ENCODE results near the gene TRIM44. TPM values are rescaled to one million over a fixed set of nuclear protein-coding genes. Genes with fewer than 3 reads are reported as not detected.

Gene TRIM44
- total RNA-seq, 3 donors from 2014 or later, result 31.2 to 47.0 (median 33.1) TPM

GRCh38 chr11:35617687-35618496 is 44.7 kb upstream of the TRIM44 start, which contains the start of gene FJX1:
Gene FJX1 (plus strand): TSS chr11:35618460. CDS start chr11:35618637, 177 bp downstream.
- Histone ChIP-seq H3K27me3 (no peaks in the 10 kb centered on the region), H3K9me3 (no peaks in the 10 kb centered on the region), H3K4me3 (peak within 1 kb of the TSS; percentile 47 to 90 (median 73)), H3K36me3 (no peaks in the 10 kb centered on the region), H3K4me1 (peaks cover 8 to 20% of the 10 kb centered on the region in 2 donors), H3K27ac (peak within 1 kb of the TSS; percentile 83 to 93)
- TF ChIP-seq POLR2A (IDR thresholded peaks at IDR 0.05) (no peak), CTCF (IDR thresholded peaks at IDR 0.05) (no peak)
- DNase-seq (ENCODE audit: low spot score in 2 of 2), result peak in 1 of 2 donors; percentile 39
- intact Hi-C loops (cut with DNase I; ENCODE audit: low total_unique reads), result loop anchor here (5.0 kb wide), 1 partner anchor 649 kb away; no protein-coding TSS in a partner anchor

- intact Hi-C loops (cut with DNase I; ENCODE audit: low total_unique reads), result loop anchor here (5.0 kb wide), 1 partner anchor 649 kb away; no protein-coding TSS in a partner anchor
- peaks cover 8 to 20% of the 10 kb centered on the region in 2 donors for H3K4me1 ChIP-seq
- no peaks in the 10 kb centered on the region for H3K36me3 ChIP-seq
- no peak for TF ChIP-seq POLR2A (IDR thresholded peaks at IDR 0.05)
- TF ChIP-seq POLR2AphosphoS5 (IDR thresholded peaks at IDR 0.05), result no peak
- TF ChIP-seq CTCF (IDR thresholded peaks at IDR 0.05), result peak in 1 of 3 donors; percentile 17
- no peaks in the 10 kb centered on the region for H3K9me3 ChIP-seq
- peak overlapping the region; percentile 47 to 90 (median 73) for H3K4me3 ChIP-seq
- no peaks in the 10 kb centered on the region for H3K27me3 ChIP-seq
- no peak for DNase-seq (ENCODE audit: low spot score in 2 of 2)
- H3K27ac ChIP-seq, result peak overlapping the region; percentile 83 to 93
Observed at GRCh38 chr11:35618497-35619115, 44.0 kb upstream of the TRIM44 start.

- no peak for DNase-seq (ENCODE audit: low spot score in 2 of 2)
- TF ChIP-seq CTCF (IDR thresholded peaks at IDR 0.05) (no peak), POLR2A (IDR thresholded peaks at IDR 0.05) (no peak), POLR2AphosphoS5 (IDR thresholded peaks at IDR 0.05) (no peak)
- H3K36me3 ChIP-seq, result no peaks in the 10 kb centered on the region
- peak overlapping the region; percentile 83 to 93 for H3K27ac ChIP-seq
- peaks cover 8 to 20% of the 10 kb centered on the region in 2 donors for H3K4me1 ChIP-seq
- intact Hi-C loops (cut with DNase I; ENCODE audit: low total_unique reads), result loop anchor here (5.0 kb wide), 1 partner anchor 648 kb away; no protein-coding TSS in a partner anchor
- H3K4me3 ChIP-seq, result peak overlapping the region; percentile 47 to 90 (median 73)
- H3K27me3 ChIP-seq, result no peaks in the 10 kb centered on the region
- H3K9me3 ChIP-seq, result no peaks in the 10 kb centered on the region
Observed at GRCh38 chr11:35619116-35619854, 43.3 kb upstream of the TRIM44 start.

DNA sequence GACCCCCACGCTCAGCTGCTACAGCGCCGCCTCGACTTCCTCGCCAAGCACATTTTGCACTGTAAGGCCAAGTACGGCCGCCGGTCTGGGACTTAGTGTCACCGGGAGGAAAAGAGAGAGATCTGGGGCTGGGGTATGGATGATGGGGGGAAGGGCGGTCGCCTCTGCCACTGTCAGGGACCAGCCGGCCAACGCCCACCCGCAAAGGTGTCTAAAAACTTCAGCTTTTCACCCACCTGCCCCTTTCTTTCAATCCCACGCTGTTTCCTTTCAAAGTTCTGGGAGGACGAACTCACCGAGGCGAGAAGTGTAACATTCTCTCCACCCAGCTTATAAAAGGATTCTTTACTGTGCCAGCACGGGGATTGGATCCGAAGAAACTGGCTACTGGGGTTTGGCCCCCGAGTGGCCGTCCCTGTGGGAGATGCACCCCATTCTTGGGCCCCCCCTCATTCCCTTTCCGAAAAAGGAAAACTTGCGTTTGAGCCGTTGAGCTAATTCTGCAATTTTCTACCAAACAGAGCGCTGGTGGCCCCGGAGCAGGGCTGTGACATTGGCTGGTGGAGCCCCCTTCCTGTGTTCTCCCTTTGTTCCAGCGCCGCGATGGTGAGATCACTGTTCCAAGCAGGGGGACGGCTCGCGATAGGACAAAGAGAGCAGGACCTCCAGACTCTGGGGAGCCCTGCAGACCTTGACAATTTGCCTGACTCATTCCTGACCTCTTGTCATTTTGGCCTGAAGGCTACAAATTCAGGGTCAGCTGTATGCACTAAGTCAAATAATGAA is 42.5 kb upstream of the TRIM44 start:
- H3K36me3 ChIP-seq, result no peaks in the 10 kb centered on the region
- peaks cover 8 to 17% of the 10 kb centered on the region in 2 donors for H3K4me1 ChIP-seq
- H3K27me3 ChIP-seq, result no peaks in the 10 kb centered on the region
- H3K4me3 ChIP-seq, result peak overlapping the region; percentile 47 to 90 (median 73)
- no peaks in the 10 kb centered on the region for H3K9me3 ChIP-seq
- intact Hi-C loops (cut with DNase I; ENCODE audit: low total_unique reads), result loop anchor here (5.0 kb wide), 1 partner anchor 647 kb away; no protein-coding TSS in a partner anchor
- DNase-seq (ENCODE audit: low spot score in 2 of 2), result no peak
- no peak for TF ChIP-seq POLR2AphosphoS5 (IDR thresholded peaks at IDR 0.05)
- no peak for TF ChIP-seq CTCF (IDR thresholded peaks at IDR 0.05)
- no peak for TF ChIP-seq POLR2A (IDR thresholded peaks at IDR 0.05)
- H3K27ac ChIP-seq, result peak overlapping the region; percentile 83 to 93

Data from breast epithelium (tissue), 4 donors.